ENCODE data around the gene PFKFB3. TPM values are rescaled to one million over a fixed set of nuclear protein-coding genes. Genes with fewer than 3 reads are reported as not detected.
"Not testable (repeated sequence)": the region's sequence is repeated elsewhere in the genome, so short reads cannot be mapped to it uniquely, and the experiment has no call there.

The PFKFB3 gene
- total RNA-seq, 2 experiments from 2014 or later: 93.0 to 97.3 TPM

DNA sequence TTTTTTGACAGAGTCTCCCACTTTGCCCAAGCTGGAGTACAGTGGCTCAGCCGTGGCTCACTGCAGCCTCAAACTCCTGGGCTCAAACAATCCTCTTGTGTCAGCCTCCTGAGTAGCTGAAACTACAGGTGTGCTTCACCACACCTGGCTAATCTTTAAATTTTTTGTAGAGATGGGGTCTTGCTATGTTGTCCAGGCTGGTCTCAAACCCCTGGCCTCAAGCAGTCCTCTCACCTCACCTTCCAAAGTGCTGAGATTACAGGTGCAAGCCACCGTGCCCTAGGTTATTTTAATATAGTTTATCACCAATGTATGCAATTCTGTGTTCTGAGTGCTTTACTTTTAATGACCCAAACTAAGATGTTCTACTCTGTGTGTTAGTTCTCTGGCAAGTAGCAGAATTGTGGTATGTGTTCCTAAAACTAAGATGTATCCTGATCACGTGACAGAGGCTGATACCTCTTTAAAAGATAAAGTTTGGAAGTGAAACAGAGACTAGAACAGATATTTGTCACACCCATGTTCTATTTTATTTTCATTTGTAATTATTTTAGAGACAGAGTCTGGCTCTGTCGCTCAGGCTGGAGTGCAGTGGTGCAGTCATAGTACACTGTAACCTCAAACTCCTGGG lies 22.1 kb upstream of the PFKFB3 start:
- Mint-ChIP-seq H3K9me3 (ENCODE audit: insufficient read depth) (no peaks in the 10 kb centered on the region), H3K4me3 (no peak overlapping the region), H3K27ac (no peak overlapping the region), H3K4me1 (ENCODE audit: low read depth) (peaks cover 26% of the 10 kb centered on the region), H3K27me3 (ENCODE audit: low read depth) (no peaks in the 10 kb centered on the region), H3K36me3 (ENCODE audit: low read depth) (peaks cover 7% of the 10 kb centered on the region)
- ATAC-seq: no peak
- DNase-seq: no peak
- POLR2A ChIA-PET: no interaction called here
- CTCF ChIA-PET: no interaction called here

DNA sequence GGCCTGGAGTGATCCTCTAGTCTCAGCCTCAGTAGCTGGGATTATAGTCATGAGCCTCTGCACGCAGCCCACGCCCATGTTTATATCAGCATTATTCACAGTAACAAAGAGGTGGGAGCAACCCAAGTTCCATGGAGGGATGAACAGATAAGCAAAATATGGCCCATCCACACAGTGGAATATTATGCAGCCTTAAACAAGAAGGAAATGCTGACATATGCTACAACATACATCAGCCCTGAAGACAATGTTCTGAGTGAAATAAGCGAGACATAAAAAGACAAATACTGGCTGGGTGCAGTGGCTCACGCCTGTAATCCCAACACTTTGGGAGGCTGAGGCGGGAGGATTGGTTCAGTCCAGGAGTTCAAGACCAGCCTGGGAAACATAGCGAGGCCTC lies 21.5 kb upstream of the PFKFB3 start:
- ChIA-PET CTCF (interaction anchor here (4.5 kb wide), 1 partner anchor 8 kb away, joined by 27 read pairs; no protein-coding TSS in a partner anchor), POLR2A (no interaction called here)
- Mint-ChIP-seq H3K4me3 (no peak overlapping the region), H3K27ac (no peak overlapping the region), H3K9me3 (ENCODE audit: insufficient read depth) (no peaks in the 10 kb centered on the region), H3K27me3 (ENCODE audit: low read depth) (no peaks in the 10 kb centered on the region), H3K36me3 (ENCODE audit: low read depth) (peaks cover 4% of the 10 kb centered on the region), H3K4me1 (ENCODE audit: low read depth) (peaks cover 25% of the 10 kb centered on the region)
- DNase-seq (no peak), ATAC-seq (no peak)

DNA sequence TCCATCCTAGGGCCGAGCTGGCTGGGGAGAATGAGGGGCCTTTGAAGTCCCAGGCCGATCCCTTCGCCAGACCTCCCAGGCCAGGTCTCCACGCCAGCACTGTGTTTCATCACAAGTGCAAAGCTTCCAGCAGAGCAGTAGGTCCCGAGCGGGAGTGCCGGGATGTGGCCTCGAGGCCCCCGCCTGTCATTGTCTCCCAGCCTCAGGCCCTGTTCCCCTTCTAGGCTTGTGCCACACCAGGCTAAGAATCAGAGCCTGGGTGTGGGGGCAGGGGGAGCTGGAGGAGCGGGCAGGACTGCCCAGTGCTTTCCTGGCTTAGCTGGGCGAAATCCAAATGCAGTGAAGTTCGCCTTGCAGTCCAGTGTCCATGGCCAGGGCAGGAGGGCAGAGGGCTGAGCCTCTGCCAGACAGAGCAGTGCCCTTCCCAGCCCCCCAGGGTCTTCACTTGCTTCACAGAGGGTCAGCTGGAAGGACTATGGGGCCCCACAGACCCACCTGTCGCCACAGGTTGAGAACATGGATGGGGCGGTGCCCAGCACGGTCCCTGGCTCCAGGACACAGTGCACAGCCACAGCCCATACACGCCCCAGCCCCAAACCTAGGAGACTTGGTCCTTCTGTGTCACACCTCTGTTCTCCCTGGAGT lies 20.2 kb upstream of the PFKFB3 start:
- H3K27ac Mint-ChIP-seq: no peak overlapping the region
- no peak for ATAC-seq
- H3K4me1 Mint-ChIP-seq (ENCODE audit: low read depth): peaks cover 22% of the 10 kb centered on the region
- no peaks in the 10 kb centered on the region for H3K9me3 Mint-ChIP-seq (ENCODE audit: insufficient read depth)
- H3K36me3 Mint-ChIP-seq (ENCODE audit: low read depth): peaks cover 4% of the 10 kb centered on the region
- no peaks in the 10 kb centered on the region for H3K27me3 Mint-ChIP-seq (ENCODE audit: low read depth)
- no peak for DNase-seq
- ChIA-PET POLR2A (interaction anchor here (0.6 kb wide), 1 partner anchor 177 kb away, joined by 3 read pairs; no protein-coding TSS in a partner anchor), CTCF (interaction anchor here (1.1 to 4.5 kb wide), 2 partner anchors 9 to 20 kb away, joined by 3 to 27 read pairs; partner anchors contain the start of gene PFKFB3)
- no peak overlapping the region for H3K4me3 Mint-ChIP-seq

DNA sequence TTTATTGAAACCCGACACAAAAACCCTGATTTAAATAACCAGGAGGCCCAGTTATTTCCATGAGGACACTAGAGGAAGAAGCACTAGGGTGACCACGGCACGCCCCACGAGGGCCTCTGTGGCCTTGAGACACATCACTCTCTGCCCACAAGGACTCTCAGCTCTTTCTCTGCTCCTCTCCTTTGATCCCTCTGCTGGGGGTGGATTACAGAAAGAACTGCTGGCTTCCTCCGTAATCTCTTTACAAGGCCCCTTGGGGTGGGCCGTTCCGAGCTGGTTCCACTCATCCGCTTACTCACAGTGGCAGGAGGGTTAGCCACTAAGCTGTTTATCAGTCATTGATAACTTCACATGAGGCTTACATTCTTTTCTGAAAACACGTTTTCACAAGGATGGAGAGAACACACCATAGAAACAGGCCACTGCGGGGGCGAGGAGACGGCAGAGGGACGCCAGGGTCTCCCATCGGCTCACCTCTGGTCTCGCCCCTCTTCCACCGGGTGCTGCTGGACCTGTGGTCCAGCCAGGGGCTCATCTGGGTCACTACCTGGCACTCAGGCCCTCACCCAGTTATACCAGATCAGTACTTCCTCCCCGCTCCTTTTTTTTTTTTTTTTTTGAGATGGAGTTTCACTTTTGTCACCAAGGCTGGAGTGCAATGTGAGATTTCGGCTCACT lies 17.6 kb upstream of the PFKFB3 start:
- Mint-ChIP-seq H3K9me3 (ENCODE audit: insufficient read depth) (no peaks in the 10 kb centered on the region), H3K36me3 (ENCODE audit: low read depth) (peaks cover 4% of the 10 kb centered on the region), H3K27ac (peak overlapping the region; percentile 47), H3K4me3 (no peak overlapping the region), H3K4me1 (ENCODE audit: low read depth) (peaks cover 29% of the 10 kb centered on the region), H3K27me3 (ENCODE audit: low read depth) (no peaks in the 10 kb centered on the region)
- ChIA-PET POLR2A (interaction anchor here (0.7 kb wide), 1 partner anchor 180 kb away, joined by 3 read pairs; no protein-coding TSS in a partner anchor), CTCF (interaction anchor here (1.8 to 4.5 kb wide), 2 partner anchors 12 to 17 kb away, joined by 9 to 27 read pairs; partner anchors contain the start of gene PFKFB3)
- DNase-seq (no peak), ATAC-seq (no peak)

DNA sequence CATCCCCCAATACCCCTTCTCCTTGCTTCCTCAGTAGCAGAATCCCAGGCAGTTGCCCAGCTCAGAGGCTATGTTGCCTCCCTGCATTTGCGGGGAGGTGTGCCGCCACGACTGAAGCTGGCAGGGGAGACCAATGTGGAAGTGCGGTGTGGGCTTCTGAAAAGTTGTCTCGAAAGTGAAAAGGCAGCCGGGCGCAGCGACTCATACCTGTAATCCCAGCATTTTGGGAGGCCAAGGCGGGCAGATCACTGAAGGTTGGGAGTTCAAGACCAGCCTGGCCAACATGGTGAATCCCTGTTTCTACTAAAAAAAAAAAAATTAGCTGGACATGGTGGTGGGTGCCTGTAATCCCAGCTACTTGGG lies 15.9 kb upstream of the PFKFB3 start:
- H3K9me3 Mint-ChIP-seq (ENCODE audit: insufficient read depth): no peaks in the 10 kb centered on the region
- ChIA-PET CTCF (interaction anchor here (0.9 to 1.9 kb wide), 4 partner anchors 14 to 223 kb away, joined by 3 to 8 read pairs (median 4); partner anchors contain the start of gene PFKFB3), POLR2A (no interaction called here)
- no peak overlapping the region for H3K4me3 Mint-ChIP-seq
- no peaks in the 10 kb centered on the region for H3K27me3 Mint-ChIP-seq (ENCODE audit: low read depth)
- DNase-seq (no peak), ATAC-seq (no peak)
- peaks cover 40% of the 10 kb centered on the region for H3K4me1 Mint-ChIP-seq (ENCODE audit: low read depth)
- H3K36me3 Mint-ChIP-seq (ENCODE audit: low read depth): peaks cover 5% of the 10 kb centered on the region
- H3K27ac Mint-ChIP-seq: no peak overlapping the region

DNA sequence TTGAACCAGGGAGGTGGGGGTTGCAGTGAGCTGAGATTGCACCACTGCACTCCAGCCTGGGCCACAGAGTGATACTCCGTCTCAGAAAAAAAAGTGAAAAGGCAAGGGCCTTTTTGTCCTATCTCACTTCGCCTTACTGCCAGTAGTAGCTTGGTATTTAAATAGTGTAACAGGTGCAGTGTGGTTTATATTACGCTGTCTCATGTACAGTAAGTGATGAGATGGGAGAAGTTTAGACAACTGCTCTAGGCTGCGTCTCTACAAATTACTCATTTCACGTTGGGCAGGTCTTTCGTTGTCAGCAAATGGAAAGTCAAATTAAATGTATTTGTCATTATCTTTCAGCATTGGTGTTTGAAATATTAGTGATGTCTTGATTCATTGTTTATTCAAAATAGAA lies 15.5 kb upstream of the PFKFB3 start:
- Mint-ChIP-seq H3K27me3 (ENCODE audit: low read depth) (no peaks in the 10 kb centered on the region), H3K4me1 (ENCODE audit: low read depth) (peaks cover 40% of the 10 kb centered on the region), H3K9me3 (ENCODE audit: insufficient read depth) (no peaks in the 10 kb centered on the region), H3K36me3 (ENCODE audit: low read depth) (peaks cover 6% of the 10 kb centered on the region), H3K4me3 (no peak overlapping the region), H3K27ac (no peak overlapping the region)
- DNase-seq (no peak), ATAC-seq (no peak)
- ChIA-PET POLR2A (no interaction called here), CTCF (interaction anchor here (0.9 to 1.9 kb wide), 4 partner anchors 14 to 223 kb away, joined by 3 to 8 read pairs (median 4); partner anchors contain the start of gene PFKFB3)

DNA sequence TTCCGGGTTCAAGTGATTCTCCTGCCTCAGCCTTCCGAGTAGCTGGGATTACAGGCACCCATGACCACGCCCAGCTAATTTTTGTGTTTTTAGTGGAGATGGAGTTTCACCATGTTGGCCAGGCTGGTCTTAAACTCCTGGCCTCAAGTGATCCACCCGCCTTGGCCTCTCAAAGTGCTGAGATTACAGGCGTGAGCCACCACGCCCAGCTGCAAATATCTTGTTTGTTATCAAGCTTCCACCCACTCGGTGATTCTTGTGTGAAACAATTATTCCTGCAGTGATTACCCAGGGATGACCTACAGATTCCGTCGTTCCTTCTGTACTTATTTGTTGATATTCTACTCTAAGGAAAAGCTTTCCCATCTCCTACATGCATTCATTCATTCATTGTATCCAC lies 12.7 kb upstream of the PFKFB3 start:
- DNase-seq; H3K9me3 Mint-ChIP-seq (ENCODE audit: insufficient read depth); H3K27me3 Mint-ChIP-seq (ENCODE audit: low read depth); H3K36me3 Mint-ChIP-seq (ENCODE audit: low read depth); ATAC-seq; H3K27ac Mint-ChIP-seq; H3K4me3 Mint-ChIP-seq: not testable (repeated sequence)
- ChIA-PET POLR2A (interaction anchor here (0.8 kb wide), 1 partner anchor 41 kb away, joined by 3 read pairs; no protein-coding TSS in a partner anchor), CTCF (interaction anchor here (0.7 to 1.1 kb wide), 2 partner anchors 13 to 212 kb away, joined by 3 read pairs; partner anchors contain the start of gene PFKFB3)
- peaks cover 43% of the 10 kb centered on the region for H3K4me1 Mint-ChIP-seq (ENCODE audit: low read depth)

DNA sequence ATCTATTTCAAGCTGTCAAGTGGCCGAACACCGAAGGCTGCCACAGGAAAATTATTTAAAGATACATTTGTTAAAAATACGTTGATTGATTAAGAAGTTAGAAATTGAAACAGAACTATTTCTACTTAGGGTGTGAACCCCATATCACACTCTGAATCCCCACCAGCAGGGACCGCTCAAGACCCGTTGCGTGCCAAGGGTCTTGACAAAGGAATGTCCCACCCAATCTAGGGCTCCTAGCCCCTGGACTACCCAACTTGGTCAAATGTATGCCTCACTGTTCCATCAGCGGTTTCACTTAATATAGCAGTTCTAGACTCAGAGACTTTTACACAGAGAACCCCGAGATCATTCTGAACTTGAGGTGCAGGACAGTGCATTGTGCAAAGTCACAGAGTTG lies 11.6 kb upstream of the PFKFB3 start:
- Mint-ChIP-seq H3K27ac (no peak overlapping the region), H3K36me3 (ENCODE audit: low read depth) (peaks cover 8% of the 10 kb centered on the region), H3K4me3 (no peak overlapping the region), H3K4me1 (ENCODE audit: low read depth) (peaks cover 40% of the 10 kb centered on the region), H3K9me3 (ENCODE audit: insufficient read depth) (no peaks in the 10 kb centered on the region), H3K27me3 (ENCODE audit: low read depth) (no peaks in the 10 kb centered on the region)
- ATAC-seq (no peak), DNase-seq (no peak)
- ChIA-PET CTCF (interaction anchor here (1.1 to 1.5 kb wide), 2 partner anchors 8 to 215 kb away, joined by 3 to 5 read pairs; no protein-coding TSS in a partner anchor), POLR2A (no interaction called here)

DNA sequence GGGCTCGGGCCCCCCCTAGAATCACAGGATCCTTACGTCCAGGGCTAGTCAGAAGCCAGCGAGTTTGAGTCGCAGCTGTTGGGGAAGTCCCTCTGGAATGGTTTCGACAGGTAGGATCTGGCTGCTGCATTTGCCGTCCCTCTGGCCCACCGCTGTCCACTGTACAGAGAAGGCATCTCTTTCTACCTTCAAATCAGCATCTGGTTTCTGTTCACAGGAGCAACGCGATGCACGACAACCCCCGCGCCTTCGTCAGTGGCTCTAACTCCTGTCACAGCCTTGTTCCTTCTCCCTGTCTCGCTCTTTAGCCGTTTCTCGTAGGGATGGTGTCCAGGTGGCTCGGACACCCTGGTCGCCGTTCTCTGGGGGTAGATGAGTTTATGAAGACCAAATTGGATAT lies 11.2 kb upstream of the PFKFB3 start:
- no peak for ATAC-seq
- Mint-ChIP-seq H3K36me3 (ENCODE audit: low read depth) (peaks cover 8% of the 10 kb centered on the region), H3K9me3 (ENCODE audit: insufficient read depth) (no peaks in the 10 kb centered on the region), H3K4me1 (ENCODE audit: low read depth) (peaks cover 36% of the 10 kb centered on the region), H3K27ac (no peak overlapping the region), H3K27me3 (ENCODE audit: low read depth) (no peaks in the 10 kb centered on the region), H3K4me3 (no peak overlapping the region)
- DNase-seq: no peak
- CTCF ChIA-PET: interaction anchor here (1.1 to 1.5 kb wide), 2 partner anchors 8 to 215 kb away, joined by 3 to 5 read pairs; no protein-coding TSS in a partner anchor
- POLR2A ChIA-PET: no interaction called here

DNA sequence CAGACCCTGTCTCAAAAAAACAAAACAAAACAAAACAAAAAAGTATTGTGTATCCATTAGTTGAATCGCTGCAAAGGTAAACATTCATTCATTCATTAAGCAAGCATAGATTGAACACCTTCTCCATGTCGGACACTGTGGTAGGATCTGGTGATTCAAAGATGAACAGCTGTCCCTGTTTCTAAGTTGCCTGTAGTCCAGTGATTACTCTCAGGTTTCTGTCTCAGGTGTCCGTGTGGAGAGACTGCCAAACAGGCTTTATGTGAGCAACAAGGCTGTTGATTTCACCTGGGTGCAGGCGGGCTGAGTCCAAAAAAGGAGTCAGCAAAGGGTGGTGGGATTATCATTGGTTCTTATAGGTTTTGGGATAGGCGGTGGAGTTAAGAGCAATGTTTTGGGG lies 9.4 kb upstream of the PFKFB3 start:
- peaks cover 32% of the 10 kb centered on the region for H3K4me1 Mint-ChIP-seq (ENCODE audit: low read depth)
- POLR2A ChIA-PET; DNase-seq; H3K9me3 Mint-ChIP-seq (ENCODE audit: insufficient read depth); H3K36me3 Mint-ChIP-seq (ENCODE audit: low read depth); H3K27ac Mint-ChIP-seq; H3K27me3 Mint-ChIP-seq (ENCODE audit: low read depth); H3K4me3 Mint-ChIP-seq; ATAC-seq: not testable (repeated sequence)
- CTCF ChIA-PET: interaction anchor here (1.8 kb wide), 1 partner anchor 20 kb away, joined by 9 read pairs; no protein-coding TSS in a partner anchor

DNA sequence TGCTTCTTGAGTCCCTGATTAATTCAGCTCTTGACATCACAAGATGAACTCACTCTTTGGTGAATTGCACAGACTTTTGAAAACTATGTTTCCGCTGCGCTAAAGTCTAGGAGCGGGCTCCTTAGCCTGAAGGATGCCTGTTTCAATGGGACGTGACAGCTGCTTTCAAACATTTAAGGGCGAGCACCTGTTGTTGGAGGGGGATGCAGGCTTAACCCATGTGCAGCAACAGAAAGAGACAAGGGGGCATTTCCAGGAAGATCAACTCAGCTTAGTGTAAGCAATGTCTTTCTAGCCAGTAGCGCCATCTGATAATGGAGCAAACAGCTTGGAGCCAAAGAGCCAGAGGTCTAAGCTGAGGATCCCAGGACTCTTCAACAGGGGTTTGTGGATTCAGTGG lies 8.4 kb upstream of the PFKFB3 start:
- ATAC-seq (no peak), DNase-seq (no peak)
- no peaks in the 10 kb centered on the region for H3K9me3 Mint-ChIP-seq (ENCODE audit: insufficient read depth)
- H3K4me1 Mint-ChIP-seq (ENCODE audit: low read depth): peaks cover 33% of the 10 kb centered on the region
- no peaks in the 10 kb centered on the region for H3K27me3 Mint-ChIP-seq (ENCODE audit: low read depth)
- no peak overlapping the region for H3K4me3 Mint-ChIP-seq
- no peak overlapping the region for H3K27ac Mint-ChIP-seq
- peaks cover 11% of the 10 kb centered on the region for H3K36me3 Mint-ChIP-seq (ENCODE audit: low read depth)
- CTCF ChIA-PET: interaction anchor here (1.0 to 1.8 kb wide), 3 partner anchors 8 to 208 kb away, joined by 4 to 9 read pairs (median 6); partner anchors contain the start of gene PFKFB3
- POLR2A ChIA-PET: interaction anchor here (0.6 kb wide), 1 partner anchor 207 kb away, joined by 3 read pairs; no protein-coding TSS in a partner anchor

Measured in activated CD8-positive, alpha-beta T cell treated with anti-CD3 and anti-CD28 coated beads, Interleukin-2, amount 10 ng/mL, durations not matched to agents 7 days and 5 days (primary cell).